ENCODE measurements around the gene SH3BGRL3. TPM values are rescaled to one million over a fixed set of nuclear protein-coding genes. Genes with fewer than 3 reads are reported as not detected.
"Not testable (repeated sequence)": the region's sequence is repeated elsewhere in the genome, so short reads cannot be mapped to it uniquely, and the experiment has no call there.

Gene SH3BGRL3
- 100 to 1,000 TPM; 148 to 165 TPM for total RNA-seq

- ATAC-seq (replicated peaks in 1 of 2) (peak; percentile 59 to 70), DNase-seq (peak; percentile 90)
- Mint-ChIP-seq H3K27me3 (ENCODE audit: low read depth) (no peaks in the 10 kb centered on the region), H3K4me3 (peak within 1 kb of the TSS; percentile 87 to 97), H3K4me1 (ENCODE audit: low read depth) (peaks cover 94% of the 10 kb centered on the region), H3K9me3 (no peaks in the 10 kb centered on the region), H3K36me3 (ENCODE audit: insufficient read depth in 2 of 2) (peaks cover 2 to 14% of the 10 kb centered on the region in 2 donors), H3K27ac (peak within 1 kb of the TSS; percentile 92)
Observed at GRCh38 chr1:26279456-26280332, at the start of gene SH3BGRL3. Gene SH3BGRL3, plus strand, starts transcription at chr1:26280086. Its CDS starts 70 bp downstream, at chr1:26280156.

- not testable (repeated sequence) for H3K27me3 Mint-ChIP-seq (ENCODE audit: low read depth); ATAC-seq (replicated peaks in 1 of 2); DNase-seq; H3K4me3 Mint-ChIP-seq; H3K27ac Mint-ChIP-seq; H3K36me3 Mint-ChIP-seq (ENCODE audit: insufficient read depth in 2 of 2); H3K9me3 Mint-ChIP-seq
- peaks cover 20% of the 10 kb centered on the region for H3K4me1 Mint-ChIP-seq (ENCODE audit: low read depth)
Observed at GRCh38 chr1:26230682-26231081, 49.2 kb upstream of the SH3BGRL3 start.

GRCh38 chr1:26233903-26234643 lies 45.8 kb upstream of the SH3BGRL3 start, which contains the start of gene CEP85:
Gene CEP85, plus strand, starts transcription at chr1:26234200. Its CDS starts 5,584 bp downstream, at chr1:26239784.
- no peaks in the 10 kb centered on the region for H3K27me3 Mint-ChIP-seq (ENCODE audit: low read depth)
- peak; percentile 95 for ATAC-seq (replicated peaks in 1 of 2)

GRCh38 chr1:26234644-26235370 lies 45.1 kb upstream of the SH3BGRL3 start:
- DNase-seq (peak in 1 of 2 donors; percentile 15), ATAC-seq (replicated peaks in 1 of 2) (no peak)
- H3K27ac Mint-ChIP-seq = peak overlapping the region; percentile 96
- no peaks in the 10 kb centered on the region for H3K27me3 Mint-ChIP-seq (ENCODE audit: low read depth)
- peaks cover 36% of the 10 kb centered on the region for H3K4me1 Mint-ChIP-seq (ENCODE audit: low read depth)
- H3K36me3 Mint-ChIP-seq (ENCODE audit: insufficient read depth in 2 of 2) = peaks cover 0 to 2% of the 10 kb centered on the region in 2 donors
- peak overlapping the region; percentile 96 to 99 for H3K4me3 Mint-ChIP-seq
- H3K9me3 Mint-ChIP-seq = no peaks in the 10 kb centered on the region

More at GRCh38 chr1:26233903-26234643, 45.8 kb upstream of the SH3BGRL3 start, which contains the start of gene CEP85:
- peaks cover 36% of the 10 kb centered on the region for H3K4me1 Mint-ChIP-seq (ENCODE audit: low read depth)
- peak; percentile 99 for DNase-seq
- H3K4me3 Mint-ChIP-seq = peak within 1 kb of the TSS; percentile 96 to 99
- H3K36me3 Mint-ChIP-seq (ENCODE audit: insufficient read depth in 2 of 2) = peaks cover 0 to 2% of the 10 kb centered on the region in 2 donors
- H3K27ac Mint-ChIP-seq = peak within 1 kb of the TSS; percentile 96
- no peaks in the 10 kb centered on the region for H3K9me3 Mint-ChIP-seq

- no peak for DNase-seq
- Mint-ChIP-seq H3K27me3 (ENCODE audit: low read depth) (no peaks in the 10 kb centered on the region), H3K9me3 (no peaks in the 10 kb centered on the region), H3K27ac (peak overlapping the region; percentile 43), H3K4me3 (peak overlapping the region; percentile 41 to 96), H3K4me1 (ENCODE audit: low read depth) (peaks cover 36% of the 10 kb centered on the region), H3K36me3 (ENCODE audit: insufficient read depth in 2 of 2) (peaks cover 0 to 2% of the 10 kb centered on the region in 2 donors)
- ATAC-seq (replicated peaks in 1 of 2) = no peak
Observed at GRCh38 chr1:26237230-26237966, 42.5 kb upstream of the SH3BGRL3 start.

- Mint-ChIP-seq H3K9me3 (no peaks in the 10 kb centered on the region), H3K27ac (no peak overlapping the region), H3K27me3 (ENCODE audit: low read depth) (no peaks in the 10 kb centered on the region), H3K4me1 (ENCODE audit: low read depth) (peaks cover 30% of the 10 kb centered on the region), H3K4me3 (no peak overlapping the region), H3K36me3 (ENCODE audit: insufficient read depth in 2 of 2) (peaks cover 0 to 11% of the 10 kb centered on the region in 2 donors)
- ATAC-seq (replicated peaks in 1 of 2) (no peak), DNase-seq (no peak)
Observed at GRCh38 chr1:26239936-26240335, 40.0 kb upstream of the SH3BGRL3 start.

GRCh38 chr1:26252718-26253117 lies 27.2 kb upstream of the SH3BGRL3 start:
- DNase-seq = no peak
- peaks cover 14% of the 10 kb centered on the region for H3K4me1 Mint-ChIP-seq (ENCODE audit: low read depth)
- peaks cover 5 to 23% of the 10 kb centered on the region in 2 donors for H3K36me3 Mint-ChIP-seq (ENCODE audit: insufficient read depth in 2 of 2)
- H3K4me3 Mint-ChIP-seq = no peak overlapping the region
- ATAC-seq (replicated peaks in 1 of 2) = no peak
- H3K9me3 Mint-ChIP-seq = no peaks in the 10 kb centered on the region
- H3K27me3 Mint-ChIP-seq (ENCODE audit: low read depth) = no peaks in the 10 kb centered on the region
- H3K27ac Mint-ChIP-seq = no peak overlapping the region

- no peak for ATAC-seq (replicated peaks in 1 of 2)
- Mint-ChIP-seq H3K27ac (peak overlapping the region; percentile 64), H3K27me3 (ENCODE audit: low read depth) (no peaks in the 10 kb centered on the region), H3K36me3 (ENCODE audit: insufficient read depth in 2 of 2) (peaks cover 11 to 34% of the 10 kb centered on the region in 2 donors), H3K4me3 (no peak overlapping the region), H3K9me3 (no peaks in the 10 kb centered on the region), H3K4me1 (ENCODE audit: low read depth) (peaks cover 14% of the 10 kb centered on the region)
- no peak for DNase-seq
Observed at GRCh38 chr1:26254404-26254803, 25.5 kb upstream of the SH3BGRL3 start.

GRCh38 chr1:26257222-26257621 lies 22.7 kb upstream of the SH3BGRL3 start:
- Mint-ChIP-seq H3K9me3 (no peaks in the 10 kb centered on the region), H3K36me3 (ENCODE audit: insufficient read depth in 2 of 2) (peaks cover 11 to 45% of the 10 kb centered on the region in 2 donors), H3K27me3 (ENCODE audit: low read depth) (no peaks in the 10 kb centered on the region)

GRCh38 chr1:26259005-26259404 lies 20.9 kb upstream of the SH3BGRL3 start:
- no peak overlapping the region for H3K27ac Mint-ChIP-seq
- DNase-seq (no peak), ATAC-seq (replicated peaks in 1 of 2) (no peak)
- no peaks in the 10 kb centered on the region for H3K4me1 Mint-ChIP-seq (ENCODE audit: low read depth)
- H3K27me3 Mint-ChIP-seq (ENCODE audit: low read depth) = no peaks in the 10 kb centered on the region
- H3K4me3 Mint-ChIP-seq = no peak overlapping the region
- peaks cover 13 to 44% of the 10 kb centered on the region in 2 donors for H3K36me3 Mint-ChIP-seq (ENCODE audit: insufficient read depth in 2 of 2)
- H3K9me3 Mint-ChIP-seq = no peaks in the 10 kb centered on the region

More at GRCh38 chr1:26257222-26257621, 22.7 kb upstream of the SH3BGRL3 start:
- DNase-seq (no peak), ATAC-seq (replicated peaks in 1 of 2) (no peak)
- Mint-ChIP-seq H3K27ac (no peak overlapping the region), H3K4me3 (no peak overlapping the region), H3K4me1 (ENCODE audit: low read depth) (peaks cover 9% of the 10 kb centered on the region)

GRCh38 chr1:26259578-26259977 lies 20.3 kb upstream of the SH3BGRL3 start:
- H3K4me3 Mint-ChIP-seq = no peak overlapping the region
- no peaks in the 10 kb centered on the region for H3K9me3 Mint-ChIP-seq
- ATAC-seq (replicated peaks in 1 of 2) (no peak), DNase-seq (no peak)
- peaks cover 13 to 46% of the 10 kb centered on the region in 2 donors for H3K36me3 Mint-ChIP-seq (ENCODE audit: insufficient read depth in 2 of 2)
- H3K27me3 Mint-ChIP-seq (ENCODE audit: low read depth) = no peaks in the 10 kb centered on the region
- no peaks in the 10 kb centered on the region for H3K4me1 Mint-ChIP-seq (ENCODE audit: low read depth)
- H3K27ac Mint-ChIP-seq = no peak overlapping the region

- peaks cover 11 to 51% of the 10 kb centered on the region in 2 donors for H3K36me3 Mint-ChIP-seq (ENCODE audit: insufficient read depth in 2 of 2)
- H3K27ac Mint-ChIP-seq = peak overlapping the region; percentile 11
Observed at GRCh38 chr1:26263212-26263611, 16.7 kb upstream of the SH3BGRL3 start.

More at GRCh38 chr1:26263212-26263611, 16.7 kb upstream of the SH3BGRL3 start:
- no peak overlapping the region for H3K4me3 Mint-ChIP-seq
- DNase-seq (no peak), ATAC-seq (replicated peaks in 1 of 2) (no peak)
- H3K4me1 Mint-ChIP-seq (ENCODE audit: low read depth) = peaks cover 10% of the 10 kb centered on the region
- H3K27me3 Mint-ChIP-seq (ENCODE audit: low read depth) = no peaks in the 10 kb centered on the region
- peaks cover 0 to under 1% of the 10 kb centered on the region in 2 donors for H3K9me3 Mint-ChIP-seq
